Heart right ventricle (tissue), 16 donors: ENCODE data around the gene FREY1. TPM values are rescaled to one million over a fixed set of nuclear protein-coding genes. Genes with fewer than 3 reads are reported as not detected.

Source experiments
- ATAC-seq, 8 donors: fragments of 200-7000 bp; cut with Tn5 transposase; one replicate each; pipeline ENCODE4 v1.9.1; 2020; ENCODE audit warnings: mild to moderate bottlenecking in 8 of 8, moderate library complexity in 8 of 8, moderate number of reproducible peaks in 1 of 8
- DNase-seq, 2 donors: peaks; one replicate each; pipeline ENCODE4 v3.0.0-alpha.2; 2020
- H3K27ac ChIP-seq, 10 donors: fragments of 200-600 bp; sonication (generic) in 2 of 10; one replicate each; pipeline versions ENCODE4 v1.5.0 to v1.8.0; 2020 to 2022; ENCODE audit warnings: mild to moderate bottlenecking in 3 of 10
- H3K27me3 ChIP-seq, 7 donors: fragments of 200-600 bp; one replicate each; pipeline ENCODE4 v1.8.0; 2021 to 2022; ENCODE audit warnings: mild to moderate bottlenecking in 2 of 7
- H3K36me3 ChIP-seq, 9 donors: fragments of 200-600 bp; sonication (generic) in 1 of 9; one replicate each; pipeline versions ENCODE4 v1.5.0 to v1.8.0; 2020 to 2022; ENCODE audit warnings: mild to moderate bottlenecking in 2 of 9
- H3K4me1 ChIP-seq, 9 donors: fragments of 200-600 bp; sonication (generic) in 1 of 9; one replicate each; pipeline versions ENCODE4 v1.5.0 to v1.8.0; 2020 to 2022; ENCODE audit warnings: mild to moderate bottlenecking in 4 of 9
- H3K4me3 ChIP-seq, 10 donors: fragments of 200-600 bp; sonication (generic) in 2 of 10; one replicate each; pipeline versions ENCODE4 v1.5.0 to v1.8.0; 2020 to 2022; ENCODE audit warnings: mild to moderate bottlenecking in 7 of 10, moderate library complexity in 2 of 10
- H3K9me3 ChIP-seq, 11 donors: fragments of 200-600 bp in 10 of 11; sonication (generic) in 2 of 11; one replicate each; pipeline versions ENCODE4 v1.5.0 to v1.8.0; 2013 to 2022; ENCODE audit warnings: mild to moderate bottlenecking in 2 of 11, control low read depth in 1 of 11, moderate library complexity in 1 of 11
- WGBS, 2 donors: extraction: QIAGEN DNeasy Blood & Tissue Kit; methylation state at CpG; one replicate each; pipeline ENCODE4 v1.1.7; 2013; ENCODE audit warnings: inconsistent platforms in 1 of 2; 5-methylcytosine and 5-hydroxymethylcytosine counted together
- intact Hi-C, 10 donors: fragments of 100-400 bp; cut with DNase I; formaldehyde crosslinking; loops; one replicate each; pipeline versions ENCODE4 v1.11.1 to v1.14.2; 2022
- polyA plus RNA-seq, 2 donors: library from polyadenylated mRNA; stranded (reverse); fragments of 200-250 nt; gene quantifications; one replicate each; pipeline ENCODE4 v1.2.3, GENCODE V29; 2013
- total RNA-seq, 10 donors: library from RNA; stranded (reverse); fragmentation: NEBNext Ultra II Directional in 3 of 10; extraction: Animal tissue kit (Norgen Biotek cat#: 25700) in 3 of 10; gene quantifications; one replicate each; pipeline versions ENCODE4 v1.2.1 to v1.2.4, GENCODE V29; 2021 to 2023
- TF ChIP-seq, protein P1 (sequence below), 9 donors: fragments of 200-600 bp; sonication (generic) in 2 of 9; IDR thresholded peaks; one replicate each; pipeline versions ENCODE4 v1.5.0 to v1.8.0; 2021 to 2022; ENCODE audit warnings: antibody characterized with exemption in 9 of 9, mild to moderate bottlenecking in 5 of 9, moderate library complexity in 1 of 9
- donor health status: Arrhythmogenic right ventricular cardiomyopathy.
- donor health status: ischemic (EF 13 %, LVEDD 7.1; RV severe dilation, severe dysfunction).
- donor health status: healthy with polysubstance abuse.
- donor health status: DM: no; HTN: yes; CAD: no.
- donor health status: DM: no; HTN: no; CAD: no.
- donor health status: ischemic (EF 25% LVEDD 6.9; RV normal size, moderate dysfunction).
- donor health status: ischemic (EF 25% LVEDD 5.7; RV mildly dilated, moderate dysfunction).
- donor health status: healthy.
- donor health status: DM: yes; HTN: yes; CAD: no.
- donor health status: Ischemic cardiomyopathy.
- donor health status: ischemic (EF 35%, LVEDD 5.7; RV mildly dilated, moderate dysfunction).
- donor health status: nonischemic (EF 11% LVEDD 7.7; RV severe dilation, severe dysfunction).
- donor health status: DM: yes; HTN: yes; CAD: no.
- donor health status: PGD.
- donor health status: ischemic (EF 29% LVEDD 5.4; RV normal size, mild dysfunction).
- donor health status: nonischemic (EF 23%, LVEDD 6.1; RV moderate dilation, normal function).

FREY1 gene
- total and polyA plus RNA-seq, 12 donors, result 0.22 to 0.59 (median 0.39) TPM; not detected in 7

- Histone ChIP-seq H3K36me3 (no peaks in the 10 kb centered on the region), H3K9me3 (no peaks in the 10 kb centered on the region), H3K4me3 (peak overlapping the region; percentile 15 to 46 (median 28)), H3K4me1 (peaks cover 10 to 51% (median 29%) of the 10 kb centered on the region in 9 donors), H3K27ac (no peak overlapping the region), H3K27me3 (peaks cover 0 to 34% (median 27%) of the 10 kb centered on the region in 7 donors)
- intact Hi-C loops, result no loop called here
- TF ChIP-seq, protein P1, sequence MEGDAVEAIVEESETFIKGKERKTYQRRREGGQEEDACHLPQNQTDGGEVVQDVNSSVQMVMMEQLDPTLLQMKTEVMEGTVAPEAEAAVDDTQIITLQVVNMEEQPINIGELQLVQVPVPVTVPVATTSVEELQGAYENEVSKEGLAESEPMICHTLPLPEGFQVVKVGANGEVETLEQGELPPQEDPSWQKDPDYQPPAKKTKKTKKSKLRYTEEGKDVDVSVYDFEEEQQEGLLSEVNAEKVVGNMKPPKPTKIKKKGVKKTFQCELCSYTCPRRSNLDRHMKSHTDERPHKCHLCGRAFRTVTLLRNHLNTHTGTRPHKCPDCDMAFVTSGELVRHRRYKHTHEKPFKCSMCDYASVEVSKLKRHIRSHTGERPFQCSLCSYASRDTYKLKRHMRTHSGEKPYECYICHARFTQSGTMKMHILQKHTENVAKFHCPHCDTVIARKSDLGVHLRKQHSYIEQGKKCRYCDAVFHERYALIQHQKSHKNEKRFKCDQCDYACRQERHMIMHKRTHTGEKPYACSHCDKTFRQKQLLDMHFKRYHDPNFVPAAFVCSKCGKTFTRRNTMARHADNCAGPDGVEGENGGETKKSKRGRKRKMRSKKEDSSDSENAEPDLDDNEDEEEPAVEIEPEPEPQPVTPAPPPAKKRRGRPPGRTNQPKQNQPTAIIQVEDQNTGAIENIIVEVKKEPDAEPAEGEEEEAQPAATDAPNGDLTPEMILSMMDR (IDR thresholded peaks at IDR 0.05), result no peak
- no peak for ATAC-seq
- WGBS, 2 donors, result 24 to 36% methylated on average over 53 to 54 of the region's 54 CpGs
- no peak for DNase-seq
These were observed 14.7 kb upstream of the FREY1 start for GRCh38 chr11:45921561-45922424.

GRCh38 chr11:45920531-45921477 lies 13.7 kb upstream of the FREY1 start:
- no peaks in the 10 kb centered on the region for H3K9me3 ChIP-seq
- ATAC-seq (no peak), DNase-seq (no peak)
- TF ChIP-seq, protein P1 (IDR thresholded peaks at IDR 0.05), result no peak
- intact Hi-C loops, result no loop called here
- H3K27ac ChIP-seq, result peak overlapping the region in 5 of 10 donors; percentile 37 to 71 (median 39)
- peaks cover 15 to 61% (median 37%) of the 10 kb centered on the region in 9 donors for H3K4me1 ChIP-seq
- WGBS, 2 donors, result 83 to 91% methylated on average over 6 of the region's 6 CpGs
- H3K36me3 ChIP-seq, result peaks cover 0 to 5% (median 0%) of the 10 kb centered on the region in 9 donors
- no peak overlapping the region for H3K4me3 ChIP-seq
- peaks cover 0 to 34% (median 27%) of the 10 kb centered on the region in 7 donors for H3K27me3 ChIP-seq

DNA sequence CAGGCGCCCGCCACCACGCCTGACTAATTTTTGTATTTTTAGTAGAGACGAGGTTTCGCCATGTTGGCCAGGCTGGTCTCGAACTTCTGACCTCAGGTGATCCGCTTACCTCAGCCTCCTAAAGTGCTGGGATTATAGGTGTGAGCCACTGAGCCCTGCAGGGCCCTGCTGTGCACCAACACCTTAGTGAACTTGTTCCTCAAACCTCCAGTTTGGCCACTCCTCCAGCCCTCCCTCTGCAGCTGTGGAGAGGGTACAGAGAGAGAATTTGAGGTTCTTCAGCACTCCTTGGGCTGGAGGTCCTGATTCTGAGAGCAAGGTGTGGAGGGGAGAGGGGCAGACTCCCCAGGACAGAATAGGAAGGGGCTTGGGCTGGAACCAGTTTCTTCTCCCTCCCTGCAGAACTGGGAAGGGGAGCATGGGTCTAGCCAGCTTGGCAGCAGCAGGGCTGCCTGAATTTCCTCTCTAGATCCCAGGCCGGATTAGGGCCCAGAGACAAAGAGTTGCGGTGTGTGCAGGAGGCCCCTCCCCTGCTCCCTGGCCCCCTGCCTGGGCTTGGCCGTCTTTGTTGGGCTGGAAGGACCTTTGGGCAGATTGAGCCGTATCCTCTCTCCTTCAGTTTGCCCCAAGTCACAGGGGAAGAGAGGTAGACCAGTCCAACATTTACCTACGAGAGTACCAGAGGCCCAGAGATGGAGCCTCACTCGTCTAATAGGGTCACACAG lies 12.9 kb upstream of the FREY1 start:
- H3K9me3 ChIP-seq, result no peaks in the 10 kb centered on the region
- H3K4me1 ChIP-seq, result peaks cover 15 to 63% (median 37%) of the 10 kb centered on the region in 9 donors
- intact Hi-C loops, result loop anchor here in 4 of 10 donors (2.0 to 5.0 kb wide), 4 partner anchors 19 to 78 kb away; partner anchors contain the start of gene CRY2 (in 1 of the 4)
- TF ChIP-seq, protein P1 (IDR thresholded peaks at IDR 0.05), result no peak
- DNase-seq (peak; percentile 50 to 59), ATAC-seq (no peak)
- no peak overlapping the region for H3K4me3 ChIP-seq
- peak overlapping the region in 6 of 10 donors; percentile 60 to 93 (median 91) for H3K27ac ChIP-seq
- peaks cover 0 to 31% (median 26%) of the 10 kb centered on the region in 7 donors for H3K27me3 ChIP-seq
- 79% methylated on average over 13 of the region's 13 CpGs for WGBS, 2 donors
- H3K36me3 ChIP-seq, result peaks cover 0 to 13% (median 2%) of the 10 kb centered on the region in 9 donors
